ENCODE data around the gene B3GAT3.
"Not testable (repeated sequence)": the region's sequence is repeated elsewhere in the genome, so short reads cannot be mapped to it uniquely, and the experiment has no call there.

The B3GAT3 gene

GRCh38 chr11:62604460-62605120, 17.2 kb downstream of the B3GAT3 start:
- DNase-seq (ENCODE audit: low read depth in 2 of 2, low spot score in 1 of 2) = no peak

- DNase-seq (ENCODE audit: low read depth in 2 of 2, low spot score in 1 of 2) = no peak
Observed at GRCh38 chr11:62603776-62604299, 17.9 kb downstream of the B3GAT3 start.

DNA sequence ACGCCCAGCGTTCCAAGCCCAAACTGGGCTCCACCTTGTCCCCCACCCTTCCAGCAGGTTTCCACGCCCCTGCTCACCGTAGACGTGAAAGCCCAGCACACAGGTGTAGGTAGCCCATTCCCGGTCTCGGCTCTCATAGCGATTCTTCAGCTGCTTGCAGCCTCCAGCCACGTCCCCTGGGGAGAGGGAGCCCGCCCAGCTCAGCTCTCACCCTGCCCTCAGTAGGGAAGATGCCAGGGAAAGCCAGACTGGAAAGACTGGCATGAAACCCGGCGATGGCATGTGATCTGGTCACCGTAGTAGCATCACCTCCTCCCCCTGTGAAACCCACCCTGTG, 18.7 kb downstream of the B3GAT3 start:
- DNase-seq (ENCODE audit: low read depth in 2 of 2, low spot score in 1 of 2) = no peak

- peak in 1 of 2 donors; percentile 9 for DNase-seq (ENCODE audit: low read depth in 2 of 2, low spot score in 1 of 2)
Observed at GRCh38 chr11:62602141-62603071, 19.4 kb downstream of the B3GAT3 start.

DNA sequence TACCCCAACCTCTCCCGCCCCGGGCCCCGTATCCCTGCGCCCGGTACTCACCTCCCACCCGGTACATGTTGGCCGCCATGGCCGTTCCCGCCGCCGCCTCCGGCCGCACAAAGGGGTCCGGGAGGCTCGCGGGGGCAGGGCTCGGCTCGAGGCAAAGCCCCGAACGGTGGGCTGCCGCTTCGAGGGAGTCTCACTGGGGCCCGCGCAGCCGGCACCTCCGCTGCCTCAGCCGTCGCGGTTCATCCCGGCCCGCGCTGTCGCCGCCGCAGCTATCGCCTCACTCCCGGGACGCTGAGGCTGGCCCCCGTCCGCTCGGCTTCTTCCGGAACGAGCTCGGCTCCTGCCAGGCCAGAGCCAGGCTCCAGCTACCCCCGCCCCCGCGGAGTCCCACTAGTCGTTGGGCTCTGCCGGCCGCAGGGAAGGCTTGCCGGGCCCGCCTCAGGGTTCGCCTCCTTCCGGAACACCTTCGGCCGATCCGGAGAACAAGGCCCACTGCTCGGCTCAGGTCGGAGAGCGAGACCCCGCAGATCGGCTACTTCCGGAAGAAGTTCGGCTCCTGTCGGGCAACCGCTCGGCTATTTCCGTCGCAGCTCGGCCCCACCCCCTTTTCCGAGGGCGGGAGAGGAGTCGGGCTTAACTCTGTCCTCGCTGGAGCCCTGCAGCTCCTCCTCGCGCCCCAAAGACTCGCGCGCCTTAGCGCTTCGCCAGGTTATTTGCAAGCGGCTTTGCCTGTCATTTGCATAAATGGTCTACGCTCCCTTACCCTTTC, 20.2 kb downstream of the B3GAT3 start, which contains the start of gene MTA2:
Gene MTA2 (minus strand): TSS at position 494 of the 769 bp plus-strand sequence. CDS start 415 bp downstream, at position 79.
- peak; percentile 98 to 99 for DNase-seq (ENCODE audit: low read depth in 2 of 2, low spot score in 1 of 2)

- peak in 1 of 2 donors; percentile 9 for DNase-seq (ENCODE audit: low read depth in 2 of 2, low spot score in 1 of 2)
Observed at GRCh38 chr11:62601122-62601371, 20.7 kb downstream of the B3GAT3 start.

DNA sequence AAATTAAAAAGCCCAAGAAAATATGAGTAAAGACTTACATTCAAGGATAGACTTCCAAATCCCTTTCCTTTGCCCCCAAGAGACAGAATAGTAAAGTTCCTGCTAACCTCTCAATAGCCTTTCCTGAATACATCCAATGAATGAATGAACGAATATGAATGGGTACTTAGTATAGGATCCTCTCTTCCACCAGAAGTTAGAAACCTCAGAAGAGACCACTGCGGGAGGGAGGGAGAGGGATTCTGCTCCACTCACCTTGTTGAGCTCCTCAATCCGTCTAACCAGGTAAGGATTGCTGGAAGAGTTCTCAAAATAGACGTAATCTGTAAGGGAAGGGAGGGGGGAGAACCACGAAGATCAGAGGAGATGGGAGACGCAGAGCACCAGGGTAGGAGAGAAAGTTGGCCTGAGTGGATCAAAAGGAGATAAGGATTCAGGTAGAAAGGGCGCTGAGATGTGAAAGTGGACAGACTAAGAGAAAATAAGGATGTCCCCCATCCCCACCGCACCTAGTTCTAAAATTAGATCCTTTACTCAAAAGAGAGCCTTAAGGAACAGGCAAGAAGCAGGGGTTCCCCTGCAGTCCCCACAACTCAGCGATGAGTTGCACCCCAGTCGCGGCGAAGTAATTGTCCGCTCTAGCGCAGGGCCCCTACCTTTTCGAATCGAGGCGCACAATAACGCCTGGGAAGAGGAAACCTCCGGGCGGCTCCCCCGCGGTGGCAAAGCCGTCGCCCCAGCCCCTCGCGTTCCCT, 21.2 kb downstream of the B3GAT3 start:
- no peak for DNase-seq (ENCODE audit: low read depth in 2 of 2, low spot score in 1 of 2)

GRCh38 chr11:62599901-62600300, 21.9 kb downstream of the B3GAT3 start:
- DNase-seq (ENCODE audit: low read depth in 2 of 2, low spot score in 1 of 2) = no peak

DNA sequence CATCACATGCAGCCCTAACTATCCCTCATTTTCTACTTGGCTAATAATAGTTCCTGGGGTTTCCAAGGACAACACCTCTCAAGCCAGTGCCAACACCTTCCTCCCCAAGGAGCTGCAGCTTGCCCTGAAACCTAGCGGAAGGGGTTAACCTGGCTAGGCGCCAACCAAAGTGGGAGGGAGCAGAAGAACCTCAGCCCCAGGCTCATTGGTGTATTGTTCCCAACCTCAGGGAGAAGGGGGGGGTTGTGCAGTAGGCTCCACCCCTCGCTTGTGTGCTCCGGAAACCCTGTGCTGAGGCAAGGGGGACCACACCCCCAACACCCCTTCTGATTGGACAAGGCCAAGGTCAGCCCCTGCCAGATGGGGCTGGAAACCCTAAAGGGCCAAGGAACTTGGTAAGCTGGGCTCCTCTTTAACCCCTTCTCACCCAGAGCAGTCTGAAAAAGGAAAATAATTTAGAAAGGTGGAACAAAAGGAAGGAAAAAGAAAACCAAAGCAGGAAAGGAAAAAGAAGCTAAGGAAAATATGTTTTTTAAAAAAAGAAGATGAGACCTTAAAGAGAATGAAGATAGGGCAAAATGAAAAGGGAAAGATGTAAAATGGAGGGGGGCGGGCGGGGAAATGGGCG, 22.6 kb downstream of the B3GAT3 start:
- DNase-seq (ENCODE audit: low read depth in 2 of 2, low spot score in 1 of 2) = peak; percentile 87 to 90

GRCh38 chr11:62595124-62595523, 26.7 kb downstream of the B3GAT3 start:
- no peak for DNase-seq (ENCODE audit: low read depth in 2 of 2, low spot score in 1 of 2)

- DNase-seq (ENCODE audit: low read depth in 2 of 2, low spot score in 1 of 2) = peak; percentile 58 to 66
Observed at GRCh38 chr11:62593434-62594044, 28.2 kb downstream of the B3GAT3 start.

- no peak for DNase-seq (ENCODE audit: low read depth in 2 of 2, low spot score in 1 of 2)
Observed at GRCh38 chr11:62592989-62593421, 28.8 kb downstream of the B3GAT3 start.

GRCh38 chr11:62592146-62592815, 29.5 kb downstream of the B3GAT3 start:
- no peak for DNase-seq (ENCODE audit: low read depth in 2 of 2, low spot score in 1 of 2)

DNA sequence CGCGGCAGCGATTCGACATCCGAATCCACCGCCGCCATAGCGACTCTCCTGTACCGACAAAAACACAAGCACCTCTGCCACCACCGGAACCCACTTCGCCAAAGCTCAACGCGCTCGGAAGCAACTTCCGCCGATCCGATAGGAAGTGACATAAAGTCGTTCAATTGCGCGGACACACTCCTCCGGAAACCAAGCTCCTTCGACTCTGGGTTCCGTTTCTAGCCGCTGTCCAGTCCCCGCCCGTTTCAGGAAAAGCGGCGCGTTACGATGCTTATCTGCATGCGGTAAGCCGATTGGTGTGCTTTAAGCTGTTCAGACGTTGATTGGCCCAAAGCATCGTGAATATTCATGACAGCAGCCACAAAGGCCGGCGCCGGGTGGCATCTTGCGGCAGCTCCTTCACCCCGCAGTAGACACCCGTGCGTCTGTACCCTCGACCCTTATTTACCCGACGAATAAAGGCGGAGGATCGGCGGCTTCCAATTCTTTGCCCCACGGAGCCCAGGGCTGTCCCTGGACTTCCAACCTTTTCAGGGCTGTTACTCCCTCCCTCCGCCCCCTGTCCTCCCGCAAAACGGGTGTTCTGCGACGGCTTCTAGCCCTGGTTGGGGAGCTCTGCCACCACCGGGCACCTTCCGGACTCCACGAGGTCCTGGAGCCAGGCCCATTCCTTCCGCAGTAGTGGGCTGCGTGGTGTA, 30.2 kb downstream of the B3GAT3 start, which contains the start of gene TUT1:
Gene TUT1 (minus strand): TSS at position 76 of the 698 bp plus-strand sequence. CDS start 38 bp downstream, at position 38.
- peak; percentile 89 to 90 for DNase-seq (ENCODE audit: low read depth in 2 of 2, low spot score in 1 of 2)

GRCh38 chr11:62588966-62589637, 32.7 kb downstream of the B3GAT3 start:
- no peak for DNase-seq (ENCODE audit: low read depth in 2 of 2, low spot score in 1 of 2)

GRCh38 chr11:62585356-62585755, 36.4 kb downstream of the B3GAT3 start:
- not testable (repeated sequence) for DNase-seq (ENCODE audit: low read depth in 2 of 2, low spot score in 1 of 2)

- DNase-seq (ENCODE audit: low read depth in 2 of 2, low spot score in 1 of 2) = not testable (repeated sequence)
Observed at GRCh38 chr11:62581735-62582134, 40.1 kb downstream of the B3GAT3 start.

Measured in stimulated activated CD8-positive, alpha-beta memory T cell treated with anti-CD3 and anti-CD28 coated beads, Interleukin-4, amount 100 ng/mL, for 4 hours (primary cell).